ENCODE measurements around the gene ZNF445.
"Not testable (repeated sequence)": the region's sequence is repeated elsewhere in the genome, so short reads cannot be mapped to it uniquely, and the experiment has no call there.

The ZNF445 gene

DNA sequence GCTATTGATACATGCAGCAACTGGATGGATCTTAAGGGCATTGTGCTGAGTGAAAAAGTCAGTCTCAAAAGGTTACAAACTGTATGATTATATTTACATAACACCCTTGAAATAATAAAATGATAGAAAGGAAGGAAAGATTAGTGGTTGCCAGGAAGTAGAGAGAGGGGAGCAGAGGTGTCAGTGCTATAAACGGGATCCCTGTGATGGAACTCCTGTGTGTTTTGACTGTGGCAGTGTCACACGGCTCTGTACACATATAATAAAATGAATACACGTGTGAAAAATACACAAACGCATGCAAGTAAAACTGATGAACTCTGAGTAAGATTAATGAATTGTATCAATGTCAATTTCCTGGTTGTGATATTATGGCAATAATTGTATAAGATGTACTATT is 78.6 kb downstream of the ZNF445 start:
- DNase-seq (ENCODE audit: low spot score): no peak

DNA sequence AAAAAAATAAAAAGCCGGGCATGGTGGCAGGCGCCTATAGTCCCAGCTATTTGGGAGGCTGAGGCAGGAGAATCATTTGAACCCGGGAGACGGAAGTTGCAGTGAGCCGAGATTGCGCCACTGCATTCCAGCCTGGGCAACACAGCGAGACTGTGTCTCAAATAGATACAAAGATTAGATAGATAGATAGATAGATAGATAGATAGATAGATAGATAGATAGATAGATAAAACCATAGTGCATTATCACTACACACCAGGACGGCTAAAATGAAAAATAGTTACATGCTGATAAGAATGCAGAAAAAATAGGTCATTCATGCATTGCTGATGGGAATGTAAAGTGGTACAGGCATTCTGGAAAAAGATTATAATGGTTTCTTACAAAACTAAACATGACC is 79.2 kb downstream of the ZNF445 start:
- DNase-seq (ENCODE audit: low spot score): not testable (repeated sequence)

DNA sequence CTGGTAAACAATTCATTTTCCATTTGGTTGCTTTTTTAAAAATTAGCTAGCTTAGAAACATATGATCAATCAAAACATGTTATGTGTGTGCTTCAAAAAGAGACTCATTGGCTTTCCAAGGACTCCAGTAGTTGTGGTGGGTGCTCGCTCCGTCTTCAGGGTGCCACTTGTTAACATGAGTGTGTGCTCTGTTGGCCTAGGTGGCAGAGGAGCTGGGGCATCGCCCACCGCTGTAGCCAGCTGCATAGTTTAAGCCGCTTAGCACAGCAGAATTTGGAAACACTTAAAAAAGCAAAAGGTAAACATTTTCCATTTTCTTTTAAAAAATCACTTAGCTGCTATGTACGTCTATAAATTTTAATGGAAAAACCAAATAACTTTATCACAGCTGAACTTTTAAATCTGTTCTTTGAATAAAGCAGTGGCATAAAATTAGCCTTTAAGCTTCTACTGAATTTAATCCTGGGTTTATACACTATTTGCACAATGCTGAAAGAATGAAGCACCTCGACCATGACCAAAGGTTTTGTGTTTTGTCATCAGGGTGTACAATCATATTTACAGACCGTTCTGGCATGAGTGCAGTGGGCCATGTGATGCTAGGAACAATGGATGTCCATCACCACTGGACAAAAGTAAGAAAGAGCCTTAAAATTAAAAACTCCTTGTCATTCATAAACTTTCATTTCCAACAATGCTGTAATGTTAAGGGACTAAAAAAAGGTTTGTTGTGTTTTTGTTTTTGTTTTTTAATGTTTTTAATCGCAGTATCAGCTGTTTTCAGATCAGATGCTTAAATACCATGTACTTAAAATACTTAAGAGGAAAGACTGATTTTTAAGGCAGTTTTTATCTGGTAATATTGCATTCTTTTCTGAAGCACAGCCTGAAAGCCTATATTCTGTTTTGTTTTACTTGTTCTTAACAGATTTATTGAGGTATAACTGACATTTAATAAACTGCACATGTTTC is 81.0 kb downstream of the ZNF445 start:
- DNase-seq (ENCODE audit: low spot score): no peak

DNA sequence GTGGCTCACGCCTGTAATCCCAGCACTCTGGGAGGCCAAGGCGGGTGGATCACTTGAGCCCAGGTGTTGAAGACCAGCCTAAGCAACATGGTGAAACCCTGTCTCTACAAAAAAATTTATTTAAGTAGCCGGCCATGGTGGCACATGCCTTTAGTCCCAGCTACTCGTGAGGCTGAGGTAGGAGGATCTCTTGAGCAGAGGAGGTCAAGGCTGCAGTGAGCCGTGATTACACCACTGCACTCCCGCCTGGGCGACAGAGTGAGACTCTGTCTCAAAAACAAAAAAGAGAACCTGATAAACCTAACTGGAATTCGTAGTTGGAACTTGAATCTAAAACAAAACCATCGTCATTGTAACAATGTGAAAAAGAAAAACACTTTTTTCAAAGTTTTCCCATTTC is 81.8 kb downstream of the ZNF445 start:
- no peak for DNase-seq (ENCODE audit: low spot score)

DNA sequence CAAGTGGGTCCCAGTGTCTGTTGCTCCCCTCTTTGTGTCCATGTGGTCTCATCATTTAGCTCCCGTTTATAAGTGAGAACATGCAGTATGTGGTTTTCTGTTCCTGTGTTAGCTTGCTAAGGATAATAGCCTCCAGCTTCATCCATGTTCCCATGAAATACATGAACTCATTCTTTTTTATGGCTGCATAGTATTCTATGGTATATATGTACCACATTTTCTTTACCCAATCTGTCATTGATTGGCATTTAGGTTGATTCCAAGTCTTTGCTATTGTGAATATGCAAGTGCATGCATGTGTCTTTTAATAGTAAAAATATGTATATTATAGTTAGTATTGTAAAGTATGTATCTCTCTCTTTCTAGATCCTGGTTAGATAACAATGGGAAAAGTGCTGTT is 85.0 kb downstream of the ZNF445 start:
- DNase-seq (ENCODE audit: low spot score): no peak

DNA sequence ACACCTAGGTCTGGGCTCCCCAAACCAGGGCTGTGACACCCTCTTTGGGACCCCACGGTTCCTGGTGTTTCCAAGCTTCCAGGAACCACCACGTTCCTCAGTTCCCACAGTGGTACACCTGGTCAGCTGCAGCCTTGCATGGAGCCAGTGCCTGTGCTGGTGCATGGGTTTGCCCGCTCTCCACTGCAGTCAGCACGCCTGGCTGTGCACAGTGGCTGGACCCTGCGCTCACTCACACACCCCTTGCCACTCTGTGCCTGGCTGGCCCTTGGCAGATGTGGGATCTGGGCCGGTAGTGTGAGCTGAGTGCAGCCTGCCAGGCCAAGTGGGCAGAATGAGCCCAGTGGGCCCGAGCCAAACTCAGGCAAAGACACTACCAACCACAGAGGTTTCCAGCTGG is 90.1 kb downstream of the ZNF445 start:
- no peak for DNase-seq (ENCODE audit: low spot score)

Data from CD4-positive, alpha-beta T cell treated with Interleukin-2 at 100 ng/mL for 4 hours (primary cell).